ENCODE results near the gene DAZAP1.

Gene DAZAP1

DNA sequence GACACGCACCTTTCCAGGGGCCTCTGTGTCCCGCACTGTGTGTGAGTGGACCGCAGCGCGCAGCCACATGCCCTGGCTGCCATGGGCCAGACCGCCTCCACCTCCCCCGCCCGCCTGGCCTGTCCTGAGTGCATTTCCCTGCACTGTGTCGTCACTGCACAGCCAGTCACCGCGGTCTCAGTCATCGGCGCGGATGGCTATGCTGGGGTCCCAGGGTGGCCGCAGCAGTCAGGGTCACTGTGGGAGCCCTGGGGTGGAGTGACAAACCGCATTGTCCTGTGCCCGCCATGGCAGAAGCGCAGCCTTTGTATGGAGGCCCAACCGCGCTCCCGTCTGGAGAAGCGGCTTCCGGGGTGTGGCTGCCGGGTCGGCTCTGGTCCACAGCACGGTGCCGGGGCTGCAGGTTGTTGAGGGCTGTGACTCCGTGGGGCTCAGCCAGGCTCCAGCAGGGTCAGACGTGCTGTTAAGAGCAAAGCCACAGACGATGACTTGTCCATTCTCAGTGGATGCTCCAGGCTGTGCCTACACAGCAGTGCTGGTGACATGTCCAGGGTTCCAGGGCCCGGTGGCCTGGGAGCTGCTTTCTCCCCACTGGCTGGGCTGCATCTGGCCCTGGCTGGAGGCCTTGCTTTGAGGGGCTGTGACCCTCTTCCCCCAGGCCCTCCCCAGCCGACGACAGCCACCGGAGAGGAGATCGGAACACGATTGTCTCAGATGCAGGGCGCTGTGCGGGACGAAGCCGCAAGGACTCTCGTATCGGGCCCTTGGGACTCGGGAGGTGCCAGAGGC is 30.0 kb upstream of the DAZAP1 start:
- DNase-seq: no peak

DNA sequence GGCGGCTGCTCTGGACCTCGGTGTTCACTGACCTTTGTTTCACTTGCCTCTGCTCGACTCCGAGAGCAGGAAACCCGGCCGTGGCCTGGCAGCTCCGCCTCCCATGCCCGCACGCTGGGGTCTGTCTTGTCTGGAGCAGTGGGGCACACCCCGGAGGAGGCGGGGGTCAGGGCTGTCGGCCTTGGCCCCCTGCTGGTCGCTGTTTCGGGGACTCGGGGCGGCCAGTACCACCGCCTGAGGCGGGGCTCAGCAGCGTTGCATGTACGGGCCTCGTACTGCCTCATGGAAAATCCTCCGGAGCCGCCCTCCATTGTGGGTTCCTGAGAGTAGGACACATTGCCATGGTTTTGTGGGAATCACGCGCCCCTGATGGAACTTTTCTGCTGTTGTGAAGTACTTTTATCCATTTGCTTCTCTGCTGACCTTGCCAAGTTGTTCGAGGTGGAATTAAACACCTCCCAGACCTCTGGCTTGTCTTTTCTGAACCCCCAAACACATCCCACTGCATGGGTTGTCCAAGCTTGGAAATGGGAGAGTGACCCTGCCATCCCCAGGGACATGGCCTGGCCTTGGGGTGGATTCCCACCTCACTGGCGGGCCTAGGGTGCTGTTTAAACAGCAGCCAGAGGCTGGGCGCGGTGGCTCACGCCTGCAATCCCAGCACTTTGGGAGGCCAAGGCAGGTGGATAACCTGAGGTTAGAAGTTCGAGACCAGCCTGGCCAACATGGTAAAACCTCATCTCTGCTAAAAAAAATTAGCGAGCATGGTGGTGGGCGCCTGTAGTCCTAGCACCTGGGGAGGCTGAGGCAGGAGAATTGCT is 29.2 kb upstream of the DAZAP1 start:
- no peak for DNase-seq

DNA sequence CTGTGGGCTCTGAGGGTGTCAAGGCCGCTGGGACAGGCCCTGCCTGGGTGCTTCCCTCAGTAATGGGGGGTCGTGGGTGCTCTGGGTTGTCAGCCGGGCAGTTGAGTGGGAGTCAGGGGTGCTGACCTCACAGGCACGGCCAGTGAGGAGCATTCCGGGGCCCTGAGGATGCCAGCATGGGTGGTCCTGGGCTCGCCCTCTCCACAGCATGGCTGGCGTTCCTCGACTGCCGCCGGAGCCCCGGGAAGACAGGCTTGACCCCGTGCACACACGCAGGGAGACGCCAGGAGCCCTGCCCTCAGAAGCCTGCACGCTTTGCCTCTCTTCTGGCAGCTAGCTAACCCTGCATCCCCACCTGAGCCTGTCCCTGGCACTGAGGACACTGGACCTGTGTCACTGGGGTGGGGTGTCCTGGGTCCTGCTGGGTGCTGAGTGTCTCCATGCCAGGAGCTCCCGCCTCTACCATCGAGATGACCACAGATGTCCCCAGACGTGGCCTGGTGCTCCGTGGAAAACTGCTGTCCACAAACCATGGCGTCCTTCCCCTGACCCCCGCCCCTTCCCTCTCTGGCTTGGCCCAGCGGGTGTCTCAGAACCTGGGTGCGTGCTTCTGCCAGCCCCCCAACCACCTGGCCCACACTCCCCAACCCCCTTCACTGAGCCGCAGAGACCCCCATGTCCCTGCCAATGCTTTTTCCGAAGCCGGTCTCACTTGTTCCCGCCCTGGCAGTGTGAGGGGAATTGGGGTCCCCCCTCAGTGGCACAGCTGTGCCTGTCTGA is 28.1 kb upstream of the DAZAP1 start:
- DNase-seq: no peak

GRCh38 chr19:1379961-1380489 is 27.4 kb upstream of the DAZAP1 start:
- DNase-seq: no peak

DNA sequence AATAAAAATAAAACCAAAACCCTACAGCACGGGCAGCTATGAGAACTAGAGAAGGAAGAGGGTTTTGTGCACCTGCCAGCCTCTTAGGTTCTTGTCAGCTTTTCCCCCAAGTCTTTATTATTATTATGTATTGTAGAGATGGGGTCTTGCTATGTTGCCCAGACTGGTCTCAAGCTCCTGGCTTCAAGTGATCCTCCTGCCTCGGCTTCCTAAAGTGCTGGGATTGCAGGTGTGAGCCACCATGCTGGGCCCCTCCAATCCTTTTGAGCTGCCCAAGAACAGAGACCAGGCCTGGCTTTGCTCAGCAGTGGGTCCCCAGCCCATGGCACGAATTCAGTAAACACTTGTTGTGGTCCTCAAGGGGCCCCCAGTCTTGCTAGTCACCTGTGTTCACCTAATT is 25.1 kb upstream of the DAZAP1 start:
- no peak for DNase-seq

GRCh38 chr19:1383017-1383311 is 24.4 kb upstream of the DAZAP1 start:
- no peak for DNase-seq

- peak; percentile 78 for DNase-seq
These were observed 23.9 kb upstream of the DAZAP1 start, which contains the start of gene NDUFS7 for GRCh38 chr19:1383312-1384084. Gene NDUFS7, plus strand, starts transcription at chr19:1383907. Its CDS starts 20 bp downstream, at chr19:1383927.

GRCh38 chr19:1384085-1384462 is 23.3 kb upstream of the DAZAP1 start:
- no peak for DNase-seq

DNA sequence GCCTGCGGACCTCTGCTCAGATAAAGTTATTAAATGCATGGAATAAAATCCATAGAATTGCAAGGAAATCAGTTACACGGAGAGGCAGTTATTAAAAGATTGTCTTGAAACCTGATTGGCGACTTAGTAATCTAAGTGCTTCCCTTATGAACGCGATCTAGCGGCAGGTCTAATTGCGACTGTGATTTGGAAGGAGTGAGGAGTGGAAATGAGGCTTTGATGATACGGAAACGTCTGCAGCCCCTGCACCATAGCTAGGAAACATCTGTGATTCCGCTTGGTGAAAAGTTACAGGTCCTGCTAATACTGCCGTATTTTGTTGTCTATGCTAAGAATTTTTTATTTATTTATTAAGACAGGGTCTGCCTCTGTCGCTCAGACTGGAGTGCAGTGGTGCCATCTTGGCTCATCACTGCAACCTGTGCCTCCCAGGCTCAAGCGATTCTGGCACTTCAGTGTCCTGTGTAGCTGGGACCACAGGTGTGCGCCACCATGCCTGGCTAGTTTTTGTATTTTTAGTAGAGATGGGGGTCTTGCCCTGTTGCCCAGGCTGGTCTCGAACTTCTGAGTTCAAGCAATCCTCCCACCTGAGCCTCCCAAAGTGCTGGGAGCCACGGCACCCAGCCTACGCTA is 22.8 kb upstream of the DAZAP1 start:
- DNase-seq: no peak

DNA sequence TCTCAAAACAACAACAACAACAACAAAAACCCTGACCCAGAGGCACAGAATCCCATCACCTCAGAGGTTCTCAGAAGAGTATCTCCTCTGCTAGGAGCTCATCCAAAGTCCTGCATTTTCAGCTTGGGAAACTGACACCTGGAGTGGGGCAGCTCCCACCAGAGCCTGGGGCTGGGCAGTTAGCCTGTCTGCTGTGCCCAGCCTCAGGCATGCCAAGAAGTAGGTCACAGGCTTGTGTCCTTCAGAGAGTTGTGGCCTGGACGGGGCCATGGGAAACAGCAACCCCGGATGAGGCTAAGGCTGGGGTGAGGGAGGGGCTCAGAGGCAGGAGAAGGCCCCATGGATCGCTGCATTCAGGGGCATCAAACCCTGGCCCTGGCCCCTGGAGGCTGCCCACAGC is 21.6 kb upstream of the DAZAP1 start:
- no peak for DNase-seq

GRCh38 chr19:1386945-1387683 is 20.3 kb upstream of the DAZAP1 start:
- no peak for DNase-seq

- DNase-seq: no peak
These were observed 19.4 kb upstream of the DAZAP1 start for GRCh38 chr19:1387684-1388636.

DNA sequence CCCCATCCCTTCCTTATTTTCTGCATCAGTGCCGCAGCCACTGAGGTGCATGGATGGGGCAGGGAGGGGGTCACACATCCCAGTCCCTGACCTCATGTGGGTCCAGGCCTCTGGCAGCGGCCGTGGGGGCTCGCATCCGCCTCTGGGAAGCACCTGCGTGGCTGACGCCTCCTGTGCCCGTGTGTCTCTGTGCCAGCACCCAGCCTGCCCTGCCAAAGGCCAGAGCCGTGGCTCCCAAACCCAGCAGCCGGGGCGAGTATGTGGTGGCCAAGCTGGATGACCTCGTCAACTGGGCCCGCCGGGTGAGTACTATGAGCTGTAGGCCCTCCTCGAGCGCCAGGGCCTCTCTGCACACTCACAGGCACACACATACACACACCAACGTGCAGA is 18.8 kb upstream of the DAZAP1 start:
- DNase-seq: no peak

DNA sequence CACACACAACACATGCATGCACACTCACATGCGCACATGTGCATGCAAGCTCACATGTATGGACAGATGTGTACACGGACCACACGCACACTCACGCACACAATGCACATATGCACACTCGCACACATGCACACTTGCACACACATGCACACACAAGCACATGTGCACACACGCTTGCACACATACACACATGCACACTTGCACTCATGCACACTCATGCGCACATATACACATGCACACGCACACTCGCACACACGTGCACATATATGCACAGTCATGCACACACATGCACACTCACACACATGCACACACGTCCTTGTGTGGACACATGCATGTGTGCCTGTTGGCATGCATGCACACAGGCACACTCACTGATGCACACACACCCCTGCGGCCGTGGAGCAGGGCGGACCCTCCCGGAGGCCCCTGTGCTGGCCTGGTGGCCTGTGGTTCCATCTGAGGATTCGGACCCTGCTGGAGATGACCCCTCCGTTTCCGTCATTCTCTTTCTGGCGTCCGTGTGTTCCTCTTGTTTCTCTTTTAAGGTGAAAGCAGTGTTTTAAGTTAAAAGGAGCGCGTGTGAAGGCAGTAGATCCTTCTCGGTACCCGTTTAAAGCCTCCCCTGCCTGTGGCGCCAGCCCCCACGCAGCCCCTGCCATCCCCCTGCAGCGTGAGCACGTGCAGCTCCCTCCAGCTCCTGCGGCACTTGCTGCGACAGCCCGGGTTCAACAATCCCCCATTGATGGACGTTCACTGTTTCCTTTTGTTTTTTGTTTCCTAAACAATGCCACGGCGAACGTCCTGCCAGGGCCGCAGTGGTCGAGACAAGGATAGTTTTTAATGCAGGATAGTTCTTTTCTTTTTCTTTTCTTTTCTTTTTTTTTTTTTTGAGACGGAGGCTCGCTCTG is 18.1 kb upstream of the DAZAP1 start:
- no peak for DNase-seq

- no peak for DNase-seq
These were observed 16.4 kb upstream of the DAZAP1 start for GRCh38 chr19:1390890-1391423.

DNA sequence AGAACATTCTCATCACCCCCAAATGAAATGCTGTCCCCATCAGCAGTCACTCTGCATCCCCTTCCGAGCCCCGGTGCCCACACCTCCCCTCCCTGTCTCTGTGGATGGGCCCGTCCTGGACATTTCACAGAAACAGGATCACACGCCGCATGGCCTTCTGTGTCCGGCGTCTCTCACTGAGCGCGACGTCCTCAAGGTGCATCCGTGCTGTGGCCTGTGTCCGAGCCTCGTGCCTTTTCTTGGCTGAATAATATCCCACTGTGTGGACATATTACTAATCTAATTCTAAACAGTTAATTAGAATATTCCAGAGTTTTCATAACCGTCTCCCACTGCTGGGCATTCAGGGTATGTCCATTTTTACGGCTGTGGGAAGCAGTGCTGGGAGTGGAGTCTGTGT is 15.0 kb upstream of the DAZAP1 start:
- no peak for DNase-seq

GRCh38 chr19:1392939-1393530 is 14.4 kb upstream of the DAZAP1 start:
- DNase-seq: no peak

DNA sequence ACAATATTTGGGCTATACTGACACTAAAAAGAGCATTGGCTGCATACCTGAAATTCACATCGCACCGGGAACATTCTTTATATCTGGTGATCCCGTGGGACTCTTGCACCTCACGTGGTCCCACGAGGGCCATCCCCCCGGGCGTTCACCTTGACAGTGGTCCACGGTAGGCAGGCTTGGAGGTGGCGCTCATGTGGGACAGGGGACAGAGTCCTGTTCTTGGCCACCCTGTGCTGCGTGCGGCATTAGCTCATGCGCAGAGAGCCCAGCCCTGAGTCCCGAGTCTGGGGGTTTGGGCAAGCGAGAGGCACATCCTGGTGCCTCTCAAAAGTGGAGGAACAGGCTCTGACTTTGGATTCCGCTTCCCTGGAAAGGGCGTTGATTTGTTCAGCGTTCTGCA is 13.5 kb upstream of the DAZAP1 start:
- DNase-seq: no peak
